B cell (primary cell): ENCODE results near the gene PFKP.

Experiments
- EZH2 ChIP-seq: IDR thresholded peaks from 2 replicates; pipeline ENCODE4 v1.6.1; 2012; ENCODE audit warnings: borderline replicate concordance, low read depth, mild to moderate bottlenecking, moderate library complexity, low read length; ENCODE audit not compliant: insufficient read depth, poor library complexity, severe bottlenecking
- TF ChIP-seq, protein P1 (sequence below): fragments of 200-600 bp; IDR thresholded peaks from one replicate; pipeline ENCODE4 v1.8.0; 2022; ENCODE audit warnings: antibody characterized with exemption, mild to moderate bottlenecking

DNA sequence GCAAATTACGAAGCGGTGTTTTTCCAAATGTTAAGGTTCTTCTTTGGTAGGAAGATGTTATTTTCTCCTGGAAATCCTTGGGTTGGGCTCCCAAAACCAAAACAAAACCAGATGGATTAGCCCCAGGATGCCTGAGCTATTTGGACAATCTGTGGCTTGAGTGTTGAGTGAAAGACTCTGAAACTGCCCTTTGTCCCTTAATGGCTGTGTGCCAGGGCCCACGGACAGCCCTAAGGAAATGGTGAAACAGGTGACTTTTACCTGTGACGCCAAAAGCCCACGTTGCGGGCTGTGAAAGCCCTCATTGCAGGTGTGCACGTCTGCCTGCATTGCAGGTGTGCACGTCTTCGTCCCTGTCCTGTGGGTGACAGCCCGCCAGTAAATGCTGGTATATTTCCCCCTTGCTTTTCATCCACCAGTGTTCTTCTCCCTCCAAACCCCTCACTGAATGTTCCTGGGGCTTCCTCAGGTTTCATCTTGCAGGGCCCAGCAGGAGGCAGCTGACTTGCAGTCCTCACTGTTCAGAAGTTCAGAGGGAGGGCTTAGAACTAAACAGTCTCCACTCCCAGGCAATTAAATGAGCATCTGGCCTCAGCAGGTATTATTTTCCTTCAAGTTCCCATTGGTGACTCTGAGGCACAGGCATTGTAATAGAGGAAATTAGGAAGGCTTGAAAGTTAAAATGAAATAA lies 10.7 kb downstream of the PFKP start:
- TF ChIP-seq, protein P1, sequence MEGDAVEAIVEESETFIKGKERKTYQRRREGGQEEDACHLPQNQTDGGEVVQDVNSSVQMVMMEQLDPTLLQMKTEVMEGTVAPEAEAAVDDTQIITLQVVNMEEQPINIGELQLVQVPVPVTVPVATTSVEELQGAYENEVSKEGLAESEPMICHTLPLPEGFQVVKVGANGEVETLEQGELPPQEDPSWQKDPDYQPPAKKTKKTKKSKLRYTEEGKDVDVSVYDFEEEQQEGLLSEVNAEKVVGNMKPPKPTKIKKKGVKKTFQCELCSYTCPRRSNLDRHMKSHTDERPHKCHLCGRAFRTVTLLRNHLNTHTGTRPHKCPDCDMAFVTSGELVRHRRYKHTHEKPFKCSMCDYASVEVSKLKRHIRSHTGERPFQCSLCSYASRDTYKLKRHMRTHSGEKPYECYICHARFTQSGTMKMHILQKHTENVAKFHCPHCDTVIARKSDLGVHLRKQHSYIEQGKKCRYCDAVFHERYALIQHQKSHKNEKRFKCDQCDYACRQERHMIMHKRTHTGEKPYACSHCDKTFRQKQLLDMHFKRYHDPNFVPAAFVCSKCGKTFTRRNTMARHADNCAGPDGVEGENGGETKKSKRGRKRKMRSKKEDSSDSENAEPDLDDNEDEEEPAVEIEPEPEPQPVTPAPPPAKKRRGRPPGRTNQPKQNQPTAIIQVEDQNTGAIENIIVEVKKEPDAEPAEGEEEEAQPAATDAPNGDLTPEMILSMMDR, result no peak
- no peak for TF ChIP-seq EZH2
